Activated CD4-positive, CD25-positive, alpha-beta regulatory T cell treated with anti-CD3 and anti-CD28 coated beads, Interleukin-2, amount 50 U/mL, for 24 hours (primary cell): ENCODE results near the gene SEC24D.
"Not testable (repeated sequence)": the region's sequence is repeated elsewhere in the genome, so short reads cannot be mapped to it uniquely, and the experiment has no call there.

Experiments used
- ATAC-seq, 2 donors: fragments of 150-1000 bp; cut with Tn5 transposase; one replicate each; pipeline ENCODE4 v1.10.0; 2021; ENCODE audit warnings: mild to moderate bottlenecking in 1 of 2, moderate library complexity in 1 of 2

The SEC24D gene, protein sequence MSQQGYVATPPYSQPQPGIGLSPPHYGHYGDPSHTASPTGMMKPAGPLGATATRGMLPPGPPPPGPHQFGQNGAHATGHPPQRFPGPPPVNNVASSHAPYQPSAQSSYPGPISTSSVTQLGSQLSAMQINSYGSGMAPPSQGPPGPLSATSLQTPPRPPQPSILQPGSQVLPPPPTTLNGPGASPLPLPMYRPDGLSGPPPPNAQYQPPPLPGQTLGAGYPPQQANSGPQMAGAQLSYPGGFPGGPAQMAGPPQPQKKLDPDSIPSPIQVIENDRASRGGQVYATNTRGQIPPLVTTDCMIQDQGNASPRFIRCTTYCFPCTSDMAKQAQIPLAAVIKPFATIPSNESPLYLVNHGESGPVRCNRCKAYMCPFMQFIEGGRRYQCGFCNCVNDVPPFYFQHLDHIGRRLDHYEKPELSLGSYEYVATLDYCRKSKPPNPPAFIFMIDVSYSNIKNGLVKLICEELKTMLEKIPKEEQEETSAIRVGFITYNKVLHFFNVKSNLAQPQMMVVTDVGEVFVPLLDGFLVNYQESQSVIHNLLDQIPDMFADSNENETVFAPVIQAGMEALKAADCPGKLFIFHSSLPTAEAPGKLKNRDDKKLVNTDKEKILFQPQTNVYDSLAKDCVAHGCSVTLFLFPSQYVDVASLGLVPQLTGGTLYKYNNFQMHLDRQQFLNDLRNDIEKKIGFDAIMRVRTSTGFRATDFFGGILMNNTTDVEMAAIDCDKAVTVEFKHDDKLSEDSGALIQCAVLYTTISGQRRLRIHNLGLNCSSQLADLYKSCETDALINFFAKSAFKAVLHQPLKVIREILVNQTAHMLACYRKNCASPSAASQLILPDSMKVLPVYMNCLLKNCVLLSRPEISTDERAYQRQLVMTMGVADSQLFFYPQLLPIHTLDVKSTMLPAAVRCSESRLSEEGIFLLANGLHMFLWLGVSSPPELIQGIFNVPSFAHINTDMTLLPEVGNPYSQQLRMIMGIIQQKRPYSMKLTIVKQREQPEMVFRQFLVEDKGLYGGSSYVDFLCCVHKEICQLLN

DNA sequence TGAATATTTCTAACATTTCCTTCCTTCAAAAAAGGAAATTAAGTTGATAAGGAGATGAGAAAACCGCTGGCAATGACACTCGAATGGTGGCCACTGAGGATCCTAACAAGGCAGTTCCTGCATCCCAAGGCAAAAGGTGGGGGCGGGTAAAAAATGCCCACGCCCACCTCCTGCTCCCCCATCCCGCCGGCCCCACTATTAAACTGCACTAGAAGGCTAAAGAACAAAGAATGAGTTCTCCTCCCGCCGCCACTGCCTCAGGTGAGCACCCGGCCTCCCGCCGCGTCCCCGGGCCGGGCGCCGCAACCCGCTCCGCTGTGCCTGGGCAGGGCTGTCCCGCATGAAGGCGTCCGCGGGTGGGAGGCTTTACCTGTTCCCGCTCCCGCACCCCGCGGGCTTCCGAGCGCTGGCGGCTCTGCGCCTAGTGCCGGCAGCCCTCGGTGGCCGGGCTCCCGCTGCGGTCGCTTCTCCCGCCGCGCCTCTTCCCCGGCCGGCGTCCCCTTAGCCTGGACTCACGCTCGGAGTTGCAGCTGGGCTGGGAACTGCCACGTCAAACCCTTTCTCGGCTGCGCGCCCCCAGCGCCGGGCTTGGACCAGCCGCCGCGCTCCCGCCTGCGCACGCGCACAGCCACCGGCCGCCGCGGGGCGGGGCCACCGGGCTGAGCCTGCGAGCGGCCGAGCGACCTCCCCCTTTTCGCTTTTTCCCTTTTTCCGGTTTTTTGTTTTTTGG, at the start of gene SEC24D:
Gene SEC24D, minus strand, starts transcription at position 556 of the 730 bp plus-strand sequence. CDS start 2,430 bp downstream, outside the sequence.
- ATAC-seq, result peak; percentile 84 to 89

GRCh38 chr4:118884716-118885115, 48.8 kb upstream of the SEC24D start:
- ATAC-seq, result no peak

GRCh38 chr4:118883861-118884260, 47.9 kb upstream of the SEC24D start:
- no peak for ATAC-seq

GRCh38 chr4:118881512-118882146, 45.7 kb upstream of the SEC24D start:
- no peak for ATAC-seq

DNA sequence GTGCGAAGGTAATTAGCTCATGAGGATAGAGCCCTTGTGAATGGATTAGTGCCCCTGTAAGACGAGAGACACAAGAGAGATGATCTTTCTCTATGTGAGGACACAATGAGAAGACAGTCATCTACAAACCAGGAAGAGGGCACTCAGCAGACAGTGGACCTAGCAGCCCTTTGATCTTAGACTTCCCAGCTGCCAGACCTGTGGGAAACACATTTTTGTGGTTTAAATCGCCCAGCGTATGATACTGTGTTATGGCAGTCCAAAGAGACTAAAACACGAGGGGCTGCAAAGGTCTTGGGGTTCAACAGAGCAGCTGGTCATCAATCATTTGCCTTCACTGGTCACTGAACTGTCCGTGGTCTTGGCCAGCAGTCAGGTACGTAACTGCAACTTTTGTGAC, 43.5 kb upstream of the SEC24D start:
- no peak for ATAC-seq

DNA sequence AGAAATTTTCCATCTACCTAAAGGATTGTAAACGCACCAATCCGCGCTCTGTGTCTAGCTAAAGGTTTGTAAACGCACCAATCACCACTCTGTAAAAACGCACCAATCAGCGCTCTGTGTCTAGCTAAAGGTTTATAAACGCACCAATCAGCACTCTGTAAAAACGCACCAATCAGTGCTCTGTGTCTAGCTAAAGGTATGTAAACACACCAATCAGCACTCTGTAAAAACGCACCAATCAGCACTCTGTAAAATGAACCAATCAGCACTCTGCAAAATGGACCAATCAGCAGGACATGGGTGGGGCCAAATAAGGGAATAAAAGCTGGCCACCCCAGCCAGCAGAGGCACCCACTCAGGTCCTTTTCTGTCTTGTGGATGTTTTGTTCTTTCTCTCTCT, 42.6 kb upstream of the SEC24D start:
- ATAC-seq, result not testable (repeated sequence)

DNA sequence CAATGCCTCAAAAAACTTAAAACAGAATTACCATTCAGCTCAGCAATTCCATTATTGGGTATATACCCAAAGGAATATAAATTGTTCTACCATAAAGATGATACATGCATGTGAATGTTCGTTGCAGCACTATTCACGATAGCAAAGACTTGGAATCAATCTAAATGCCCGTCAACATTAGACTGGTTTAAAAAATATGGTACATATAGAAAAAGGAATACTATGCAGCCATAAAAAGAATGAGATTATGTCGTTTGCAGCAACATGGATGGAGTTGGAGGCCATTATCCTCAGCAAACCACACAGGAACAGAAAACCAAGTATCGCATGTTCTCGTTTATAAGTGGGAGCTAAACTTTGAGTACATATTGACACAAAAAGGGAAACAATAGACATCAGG, 41.9 kb upstream of the SEC24D start:
- no peak for ATAC-seq

- ATAC-seq, result no peak
Observed at GRCh38 chr4:118872181-118872580, 36.3 kb upstream of the SEC24D start.

DNA sequence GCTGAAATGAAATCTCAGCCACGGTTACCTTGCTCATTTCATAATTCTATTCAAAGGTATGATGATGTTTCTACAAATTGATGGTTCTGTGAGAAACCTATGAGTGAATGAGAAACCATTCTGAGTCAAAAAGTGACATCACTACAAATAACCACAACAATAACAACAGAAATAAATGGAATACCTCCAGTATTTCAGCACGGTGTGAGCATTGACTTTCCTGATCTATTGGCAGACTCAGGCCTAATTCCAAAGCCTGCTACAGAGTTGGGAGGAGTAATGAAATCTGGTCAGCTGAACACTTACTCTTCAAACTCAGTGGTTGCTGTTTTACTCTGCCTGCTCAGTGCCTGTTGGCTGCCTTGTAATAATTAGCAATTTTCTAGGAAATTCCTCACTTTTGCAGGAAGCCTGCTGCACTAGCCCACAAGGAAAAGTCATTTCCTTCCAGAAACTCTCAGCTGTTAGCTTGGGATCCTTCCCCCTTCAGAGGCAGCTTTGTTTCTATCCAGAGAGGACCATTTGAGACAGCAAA, 33.9 kb upstream of the SEC24D start:
- no peak for ATAC-seq

DNA sequence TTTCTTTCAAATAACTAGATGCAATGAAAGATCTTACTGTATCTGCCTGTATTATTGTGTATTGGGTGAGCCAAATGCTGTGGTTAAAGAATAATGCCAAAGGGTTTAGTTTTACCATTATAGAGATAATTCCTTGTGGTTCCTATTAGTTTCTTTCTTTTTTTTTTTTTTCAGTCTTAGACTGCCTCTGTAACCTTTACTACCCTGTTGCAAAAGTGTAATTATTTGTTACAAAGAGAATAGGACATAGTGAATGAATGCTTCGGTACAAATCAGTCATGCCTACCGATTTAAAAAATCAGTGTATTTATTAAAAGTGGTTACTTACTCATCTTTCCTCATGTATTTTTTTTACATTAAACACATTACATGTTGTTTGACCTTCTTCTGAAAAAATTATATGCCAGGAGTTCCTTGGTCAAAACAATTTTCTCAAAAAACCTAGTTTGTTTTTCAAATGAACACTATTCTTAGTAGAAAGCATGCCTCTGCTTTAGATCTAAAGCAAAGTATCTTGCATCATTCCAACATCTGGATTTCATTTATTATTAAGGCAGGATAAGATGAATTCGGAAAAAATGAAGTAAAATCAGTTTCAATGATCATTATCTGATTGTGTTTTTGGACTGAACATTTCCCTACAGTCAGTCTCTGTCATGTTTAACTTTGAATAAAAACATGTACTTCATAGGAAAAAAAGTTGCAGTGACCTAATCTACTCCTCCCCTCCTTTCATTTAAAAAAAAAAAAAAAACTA, 31.6 kb upstream of the SEC24D start:
- ATAC-seq, result no peak

- ATAC-seq, result no peak
Observed at GRCh38 chr4:118866442-118866841, 30.5 kb upstream of the SEC24D start.

DNA sequence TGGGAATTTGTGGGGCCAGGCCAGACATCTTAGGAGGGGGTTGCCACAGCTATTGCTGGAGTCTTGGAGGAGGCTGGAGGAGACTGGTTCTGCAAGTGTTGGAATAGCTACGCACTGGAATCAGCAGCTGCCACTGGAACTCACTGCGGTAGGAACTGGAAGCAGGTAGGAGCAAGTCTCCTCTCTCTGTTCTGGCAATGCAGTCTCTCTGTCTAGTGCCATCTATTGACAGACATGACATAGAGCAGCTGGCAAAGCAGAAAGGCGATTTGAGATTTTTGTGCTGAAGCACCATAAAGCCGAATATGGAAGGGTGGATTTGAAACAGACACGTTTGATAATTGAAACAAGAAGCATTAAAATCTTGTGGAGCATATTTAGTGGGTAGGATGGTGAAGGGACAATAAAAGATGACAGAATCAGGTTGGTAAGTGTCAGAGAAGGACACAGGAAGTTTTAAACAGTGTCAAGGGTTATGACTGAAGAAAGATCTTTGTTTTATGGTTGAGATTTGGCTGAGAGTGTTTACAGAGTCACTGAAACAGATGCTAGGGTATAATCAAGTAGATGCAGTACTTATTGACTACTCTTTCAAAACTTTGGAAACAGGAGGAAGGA, 29.3 kb upstream of the SEC24D start:
- no peak for ATAC-seq

DNA sequence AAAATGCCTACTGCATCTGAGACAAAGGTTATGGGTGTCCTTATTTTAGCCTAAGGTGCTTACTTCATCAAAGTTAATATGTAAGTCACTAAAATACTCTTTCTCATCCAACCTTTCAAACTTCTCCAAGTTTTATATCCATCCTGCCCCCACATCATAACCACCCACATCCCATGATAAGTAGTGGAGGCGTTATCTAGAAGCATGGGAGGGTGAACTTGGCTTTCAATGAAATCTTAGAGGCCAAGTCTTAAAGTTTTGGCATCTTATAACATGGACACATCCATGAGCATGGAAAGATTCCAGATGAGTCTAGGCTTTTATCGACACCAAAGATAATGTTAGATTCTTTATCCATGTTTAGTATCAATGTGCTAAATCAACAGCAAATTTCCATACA, 22.9 kb upstream of the SEC24D start:
- no peak for ATAC-seq

GRCh38 chr4:118857760-118858159, 21.8 kb upstream of the SEC24D start:
- ATAC-seq, result no peak

DNA sequence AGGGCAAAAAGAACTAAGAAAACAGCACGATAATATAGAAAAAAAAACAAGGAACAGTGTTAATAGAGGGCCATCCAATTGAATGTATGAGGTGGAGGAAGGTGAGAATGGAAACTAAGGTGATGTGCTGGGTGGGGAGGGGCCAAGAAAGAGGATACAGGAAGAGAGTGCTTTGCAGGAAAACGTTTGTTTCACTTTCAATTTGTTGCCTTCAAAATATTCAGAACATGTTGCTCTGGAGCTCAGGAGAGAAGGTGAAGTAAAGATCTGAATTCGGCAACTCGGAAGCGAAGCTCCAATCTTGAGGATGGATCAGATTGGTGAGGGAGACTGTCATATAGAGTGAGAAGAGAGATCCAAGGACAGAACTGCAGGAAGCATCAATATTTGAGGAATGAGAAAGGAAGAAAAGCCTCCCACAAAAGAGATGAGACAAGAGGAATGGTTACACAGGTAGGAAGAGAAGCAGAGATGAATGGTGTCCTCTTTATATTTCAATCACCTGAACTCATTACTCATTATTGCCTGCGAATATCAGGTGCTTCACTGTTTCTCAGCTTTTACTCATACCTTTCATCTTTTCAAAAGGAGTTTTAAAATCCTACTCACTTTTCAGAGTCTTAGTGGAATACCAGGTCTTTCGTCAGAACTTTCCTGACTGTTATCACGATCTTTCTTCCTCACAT, 14.7 kb upstream of the SEC24D start:
- peak; percentile 86 for ATAC-seq

GRCh38 chr4:118849867-118850487, 14.1 kb upstream of the SEC24D start:
- no peak for ATAC-seq

DNA sequence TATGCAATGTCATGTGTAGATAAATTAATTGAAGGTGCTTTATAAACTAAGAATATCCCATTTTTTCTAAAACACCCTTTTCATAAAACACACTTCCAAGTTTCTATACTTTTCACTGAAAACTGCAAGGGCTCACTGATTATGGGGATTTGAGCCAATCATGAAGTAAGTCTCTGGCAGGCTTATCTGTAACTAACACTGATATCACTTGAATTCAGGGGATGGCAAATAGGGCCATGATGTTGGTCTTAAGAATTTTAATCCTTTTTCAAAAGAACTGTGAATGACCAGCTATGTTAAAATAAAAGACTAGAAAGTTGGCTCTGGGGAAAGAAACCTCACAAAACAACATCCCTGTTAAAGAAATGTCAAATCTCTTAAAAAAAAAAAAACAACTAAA, 13.0 kb upstream of the SEC24D start:
- ATAC-seq, result no peak

DNA sequence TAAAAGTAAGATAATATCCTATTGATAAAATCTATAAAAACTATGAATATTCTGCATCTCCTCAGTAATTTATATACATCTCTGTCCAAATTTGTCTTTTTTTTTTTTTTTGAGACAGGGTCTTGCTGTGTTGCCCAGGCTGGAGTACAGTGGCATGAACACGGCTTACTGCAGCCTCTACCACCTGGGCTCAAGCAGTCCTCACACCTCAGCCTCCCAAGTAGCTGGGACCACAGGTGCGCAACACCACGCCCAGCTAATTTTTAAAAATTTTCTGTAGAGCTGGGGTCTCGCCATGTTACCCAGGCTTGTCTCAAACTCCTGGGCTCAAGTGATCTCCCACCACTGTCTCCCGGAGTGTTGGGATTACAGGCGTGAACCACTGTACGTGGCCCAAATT, 12.3 kb upstream of the SEC24D start:
- ATAC-seq, result no peak

DNA sequence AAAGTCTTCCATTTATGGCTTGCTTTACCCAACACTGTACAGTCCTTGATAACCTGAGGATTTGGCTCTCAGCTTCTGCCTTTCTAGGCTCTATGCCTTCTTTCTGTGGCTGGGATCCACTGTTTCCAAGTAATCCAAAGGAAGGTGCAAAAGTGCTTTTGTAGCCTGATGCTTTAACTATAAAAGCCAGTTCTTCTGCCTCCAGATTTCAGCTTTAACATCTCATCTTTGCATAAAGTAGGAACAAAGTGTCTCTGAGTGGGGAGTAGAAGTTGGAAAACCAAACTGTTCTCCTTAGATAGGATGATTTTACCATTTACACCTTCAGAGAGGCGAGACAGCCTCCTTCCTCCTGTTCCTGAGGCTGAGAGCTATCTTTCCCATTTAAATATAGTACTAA, 11.1 kb upstream of the SEC24D start:
- no peak for ATAC-seq
